Osteoblast (primary cell): ENCODE data around the gene CACNB2. TPM values are rescaled to one million over a fixed set of nuclear protein-coding genes. Genes with fewer than 3 reads are reported as not detected.

Experiments used
- DNase-seq: peaks from one replicate; pipeline ENCODE4 v3.0.0; 2011; ENCODE audit warnings: low spot score, mixed read lengths; ENCODE audit not compliant: insufficient read length; ENCODE audit errors: missing footprints
- H2AFZ ChIP-seq: 2 replicates; pipeline ENCODE4 v1.6.0; 2011; ENCODE audit warnings: mild to moderate bottlenecking, low read length
- H3K27ac ChIP-seq: 2 replicates; pipeline ENCODE4 v1.5.1; 2011; ENCODE audit warnings: mild to moderate bottlenecking, low read depth, low read length, moderate library complexity
- H3K27me3 ChIP-seq: 2 replicates; pipeline ENCODE4 v1.6.0; 2012; ENCODE audit warnings: mild to moderate bottlenecking, control low read depth, inconsistent platforms, low read length, moderate library complexity; ENCODE audit not compliant: insufficient read depth
- H3K36me3 ChIP-seq: 2 replicates; pipeline ENCODE4 v1.5.1; 2011; ENCODE audit warnings: mild to moderate bottlenecking, low read length, control low read depth, moderate library complexity; ENCODE audit not compliant: insufficient read depth
- H3K4me1 ChIP-seq: 2 replicates; pipeline ENCODE4 v1.5.1; 2011; ENCODE audit warnings: mild to moderate bottlenecking, low read length, control low read depth, moderate library complexity; ENCODE audit not compliant: insufficient read depth
- H3K4me2 ChIP-seq: 2 replicates; pipeline ENCODE4 v1.6.0; 2011; ENCODE audit warnings: mild to moderate bottlenecking, low read length; ENCODE audit not compliant: insufficient read depth
- H3K4me3 ChIP-seq: fragments of 200-600 bp; sonication (generic); 3 replicates; pipeline ENCODE4 v1.5.1; 2012; ENCODE audit warnings: mild to moderate bottlenecking, low read length, inconsistent platforms; ENCODE audit not compliant: insufficient read depth
- H3K79me2 ChIP-seq: 2 replicates; pipeline ENCODE4 v1.6.0; 2012; ENCODE audit warnings: mild to moderate bottlenecking, low read length, control low read depth, inconsistent platforms; ENCODE audit not compliant: insufficient read depth
- H3K9me3 ChIP-seq: 2 replicates; pipeline ENCODE4 v1.5.1; 2011; ENCODE audit warnings: low read depth, low read length, control low read depth
- H4K20me1 ChIP-seq: 2 replicates; pipeline ENCODE4 v1.6.0; 2012; ENCODE audit warnings: mild to moderate bottlenecking, low read length, control low read depth; ENCODE audit not compliant: insufficient read depth
- CTCF ChIP-seq: IDR thresholded peaks from 2 replicates; pipeline ENCODE4 v1.5.1; 2011; ENCODE audit warnings: mild to moderate bottlenecking, low read depth, low read length, moderate library complexity; ENCODE audit errors: extremely low read depth
- total RNA-seq: library from RNA; depleted of rRNA; stranded (reverse); fragments of >200 nt; gene quantifications from 2 replicates; pipeline ENCODE4 v1.2.3, GENCODE V29; 2012

CACNB2 gene
- total RNA-seq, 1 donor: under 0.01 TPM

DNA sequence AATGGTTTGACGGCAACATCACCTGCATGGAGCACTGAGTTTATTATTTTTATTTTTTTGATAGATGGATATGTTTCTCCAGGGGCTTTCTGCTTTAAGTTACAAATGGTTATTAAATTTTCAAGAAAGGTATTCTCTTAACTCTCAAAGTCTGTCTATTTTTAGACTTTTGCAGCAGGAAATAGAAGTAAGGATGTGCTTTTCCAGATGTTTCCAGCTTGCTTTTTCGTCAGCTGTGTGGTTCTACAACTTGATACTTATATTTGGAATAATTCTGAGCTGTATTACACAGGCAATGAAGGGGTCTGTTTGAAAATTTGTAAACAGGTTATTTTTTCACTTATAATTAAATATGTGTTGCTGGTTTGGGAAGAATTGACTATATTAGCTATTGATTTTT is 69.0 kb downstream of the CACNB2 start:
- TF ChIP-seq CTCF: no peak
- no peak for DNase-seq
- Histone ChIP-seq H3K4me2 (no peak overlapping the region), H3K27me3 (peaks cover 11% of the 10 kb centered on the region), H3K4me3 (no peak overlapping the region), H3K36me3 (no peaks in the 10 kb centered on the region), H3K27ac (no peak overlapping the region), H4K20me1 (no peaks in the 10 kb centered on the region), H2AFZ (no peak overlapping the region), H3K79me2 (no peaks in the 10 kb centered on the region), H3K4me1 (no peaks in the 10 kb centered on the region), H3K9me3 (no peaks in the 10 kb centered on the region)

DNA sequence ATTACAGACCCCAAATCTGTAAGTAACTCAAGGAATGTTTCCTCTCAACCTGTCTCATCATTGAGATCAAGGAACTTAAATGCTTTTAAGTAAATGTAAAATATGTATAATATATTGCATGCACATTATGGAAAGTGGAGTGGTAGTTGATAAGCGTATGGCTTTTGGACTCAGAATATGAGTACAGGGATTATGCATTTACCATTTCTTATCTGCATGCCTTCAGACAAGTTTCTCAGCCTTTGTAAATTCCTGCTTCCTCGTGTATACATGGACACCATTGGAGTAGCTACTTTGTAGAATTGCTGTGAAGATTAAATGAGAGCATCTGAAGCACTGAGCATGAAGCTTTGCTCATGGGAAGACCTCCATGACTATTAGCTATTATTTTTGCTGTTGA is 70.5 kb downstream of the CACNB2 start:
- Histone ChIP-seq H3K9me3 (no peaks in the 10 kb centered on the region), H3K79me2 (no peaks in the 10 kb centered on the region), H4K20me1 (no peaks in the 10 kb centered on the region), H3K27me3 (peaks cover 9% of the 10 kb centered on the region), H3K4me1 (no peaks in the 10 kb centered on the region), H3K4me2 (no peak overlapping the region), H3K36me3 (no peaks in the 10 kb centered on the region), H2AFZ (no peak overlapping the region), H3K27ac (no peak overlapping the region), H3K4me3 (no peak overlapping the region)
- no peak for DNase-seq
- no peak for TF ChIP-seq CTCF

DNA sequence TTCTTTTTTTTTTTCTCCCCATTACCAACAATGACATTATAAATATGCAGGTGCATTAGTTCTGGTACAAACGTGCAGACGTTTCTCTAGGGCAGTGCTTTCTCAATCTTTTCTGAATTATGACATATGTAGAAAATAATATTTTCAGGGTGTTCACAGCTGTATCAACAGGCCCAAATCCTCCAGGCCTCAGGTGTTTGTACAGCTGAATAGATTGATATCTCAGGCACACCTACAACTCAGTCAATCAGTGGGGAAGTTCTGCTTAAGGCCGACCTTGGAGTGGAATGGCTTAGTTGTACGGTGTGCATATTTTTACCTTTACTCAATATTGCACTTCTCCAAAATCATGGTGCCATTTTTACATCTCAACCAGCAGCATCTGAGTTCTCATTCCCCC is 71.6 kb downstream of the CACNB2 start:
- no peaks in the 10 kb centered on the region for H4K20me1 ChIP-seq
- H2AFZ ChIP-seq: no peak overlapping the region
- no peaks in the 10 kb centered on the region for H3K36me3 ChIP-seq
- no peak for TF ChIP-seq CTCF
- no peaks in the 10 kb centered on the region for H3K79me2 ChIP-seq
- no peaks in the 10 kb centered on the region for H3K4me1 ChIP-seq
- peaks cover 9% of the 10 kb centered on the region for H3K27me3 ChIP-seq
- no peak overlapping the region for H3K27ac ChIP-seq
- H3K9me3 ChIP-seq: no peaks in the 10 kb centered on the region
- no peak overlapping the region for H3K4me3 ChIP-seq
- no peak for DNase-seq
- H3K4me2 ChIP-seq: no peak overlapping the region

- no peak overlapping the region for H3K27ac ChIP-seq
- DNase-seq: no peak
- no peaks in the 10 kb centered on the region for H3K36me3 ChIP-seq
- TF ChIP-seq CTCF: no peak
- H2AFZ ChIP-seq: no peak overlapping the region
- H3K4me1 ChIP-seq: no peaks in the 10 kb centered on the region
- H4K20me1 ChIP-seq: no peaks in the 10 kb centered on the region
- no peak overlapping the region for H3K4me2 ChIP-seq
- no peaks in the 10 kb centered on the region for H3K9me3 ChIP-seq
- peaks cover 9% of the 10 kb centered on the region for H3K27me3 ChIP-seq
- H3K79me2 ChIP-seq: no peaks in the 10 kb centered on the region
- no peak overlapping the region for H3K4me3 ChIP-seq
Measured at GRCh38 chr10:18213271-18213670, 73.0 kb downstream of the CACNB2 start.
